ENCODE data around the gene IGSF9B. TPM values are rescaled to one million over a fixed set of nuclear protein-coding genes. Genes with fewer than 3 reads are reported as not detected.

IGSF9B gene
- total and polyA plus RNA-seq, 2 of the 13 experiments (the other 11 are each of a cell fraction or from before 2014, with no cell fraction given) = not detected

GRCh38 chr11:133864756-133865155, 92.0 kb downstream of the IGSF9B start:
- FAIRE-seq (no peak), DNase-seq (ENCODE audit: low spot score) (no peak), ATAC-seq (no peak)
- Histone ChIP-seq H3K9me3 (ENCODE audit: low read length) (no peaks in the 10 kb centered on the region), H3K4me1 (ENCODE audit: insufficient read depth, low read length) (no peaks in the 10 kb centered on the region), H3K27ac (ENCODE audit: extremely low read length, insufficient read depth, low read length) (no peak overlapping the region), H4K20me1 (ENCODE audit: insufficient read depth, low read length) (no peaks in the 10 kb centered on the region), H3K79me2 (ENCODE audit: insufficient read depth, low read length) (no peaks in the 10 kb centered on the region), H3K36me3 (replicated peaks in 1 of 2; ENCODE audit: control insufficient read depth in 1 of 2, insufficient read depth in 2 of 2, low read length in 2 of 2) (no peaks in the 10 kb centered on the region), H3K4me2 (ENCODE audit: low read depth, low read length) (no peak overlapping the region), H2AFZ (ENCODE audit: low read length) (no peak overlapping the region), H3K27me3 (ENCODE audit: control insufficient read depth in 1 of 2, insufficient read depth in 2 of 2, low read length in 2 of 2) (no peaks in the 10 kb centered on the region), H3K9ac (ENCODE audit: insufficient read depth, low read depth, low read length) (no peak overlapping the region), H3K4me3 (replicated peaks in 1 of 3; ENCODE audit: insufficient read depth in 1 of 3, low read depth in 2 of 3, low read length in 3 of 3) (no peak overlapping the region)
- BruUV-seq (replicated peaks) = no TSS peak
- intact Hi-C loops (cut with micrococcal nuclease; ENCODE audit: unreplicated experiment) (no loop called here), in situ Hi-C loops (cut with HindIII; ENCODE audit: extremely low pct_ligation_motif_present, low pct_unique_long_range_greater_than_20kb) (no loop called here)
- ChIA-PET POLR2A (no interaction called here), CTCF (ENCODE audit: low intra/inter-chr PET ratio, low total read pairs) (no interaction called here)
- no peak for TF ChIP-seq ETV6 (CRISPR knock-in tag; conservative IDR thresholded peaks at IDR 0.05)
- no peak for TF ChIP-seq PAF1 (CRISPR knock-in tag; IDR thresholded peaks at IDR 0.05)
- TF ChIP-seq EEA1 (CRISPR knock-in tag; IDR thresholded peaks at IDR 0.05; ENCODE audit: borderline replicate concordance) = no peak
- no peak for TF ChIP-seq ZNF672 (CRISPR knock-in tag; IDR thresholded peaks at IDR 0.05)
- TF ChIP-seq MIXL1 (CRISPR knock-in tag; IDR thresholded peaks at IDR 0.05) = no peak
- TF ChIP-seq ZKSCAN1 (IDR thresholded peaks at IDR 0.05; ENCODE audit: low read length) = no peak
- WGBS (ENCODE audit: low lambda C conversion rate) = 70% methylated on average over 21 of the region's 26 CpGs

GRCh38 chr11:133860151-133860550, 96.6 kb downstream of the IGSF9B start:
- no peak overlapping the region for H2AFZ ChIP-seq (ENCODE audit: low read length)
- no peaks in the 10 kb centered on the region for H3K36me3 ChIP-seq (replicated peaks in 1 of 2; ENCODE audit: control insufficient read depth in 1 of 2, insufficient read depth in 2 of 2, low read length in 2 of 2)
- CTCF ChIA-PET (ENCODE audit: low intra/inter-chr PET ratio, low total read pairs) = no interaction called here
- H4K20me1 ChIP-seq (ENCODE audit: insufficient read depth, low read length) = no peaks in the 10 kb centered on the region
- H3K27ac ChIP-seq (ENCODE audit: extremely low read length, insufficient read depth, low read length) = no peak overlapping the region
- FAIRE-seq (no peak), ATAC-seq (no peak), DNase-seq (ENCODE audit: low spot score) (no peak)
- H3K4me3 ChIP-seq (replicated peaks in 1 of 3; ENCODE audit: insufficient read depth in 1 of 3, low read depth in 2 of 3, low read length in 3 of 3) = no peak overlapping the region
- intact Hi-C loops (cut with micrococcal nuclease; ENCODE audit: unreplicated experiment) (no loop called here), in situ Hi-C loops (cut with HindIII; ENCODE audit: extremely low pct_ligation_motif_present, low pct_unique_long_range_greater_than_20kb) (no loop called here)
- H3K9ac ChIP-seq (ENCODE audit: insufficient read depth, low read depth, low read length) = no peak overlapping the region
- POLR2A ChIA-PET = no interaction called here
- H3K4me1 ChIP-seq (ENCODE audit: insufficient read depth, low read length) = no peaks in the 10 kb centered on the region
- H3K9me3 ChIP-seq (ENCODE audit: low read length) = no peaks in the 10 kb centered on the region
- no peak overlapping the region for H3K4me2 ChIP-seq (ENCODE audit: low read depth, low read length)
- 16% methylated on average over 6 of the region's 6 CpGs for WGBS (ENCODE audit: low lambda C conversion rate)
- no peaks in the 10 kb centered on the region for H3K79me2 ChIP-seq (ENCODE audit: insufficient read depth, low read length)
- H3K27me3 ChIP-seq (ENCODE audit: control insufficient read depth in 1 of 2, insufficient read depth in 2 of 2, low read length in 2 of 2) = no peaks in the 10 kb centered on the region
- BruUV-seq (replicated peaks) = no TSS peak
- TF ChIP-seq ZNF354B (CRISPR knock-in tag; IDR thresholded peaks at IDR 0.05) (no peak), SNAPC5 (CRISPR knock-in tag; IDR thresholded peaks at IDR 0.05; ENCODE audit: borderline replicate concordance) (no peak), ZNF451 (CRISPR knock-in tag; IDR thresholded peaks at IDR 0.05) (no peak), FOSL2 (CRISPR knock-in tag; IDR thresholded peaks at IDR 0.05) (no peak), MLXIP (CRISPR knock-in tag; IDR thresholded peaks at IDR 0.05; ENCODE audit: borderline replicate concordance) (no peak), ZSCAN31 (CRISPR knock-in tag; IDR thresholded peaks at IDR 0.05; ENCODE audit: low read depth) (no peak), PCBP1 (IDR thresholded peaks at IDR 0.05; ENCODE audit: borderline replicate concordance, low read depth, low read length) (no peak), ZNF432 (CRISPR knock-in tag; IDR thresholded peaks at IDR 0.05; ENCODE audit: borderline replicate concordance) (no peak), BATF2 (CRISPR knock-in tag; IDR thresholded peaks at IDR 0.05) (no peak), FOXP4 (CRISPR knock-in tag; IDR thresholded peaks at IDR 0.05) (no peak)
